Inflammatory macrophage treated with lipopolysaccharide for 4 hours (primary cell): ENCODE measurements around the gene TH.
A peak's percentile ranks its signal among the peaks of the same experiment; 100 is the strongest.

Source experiments
- DNase-seq: peaks from one replicate; pipeline ENCODE4 v3.0.0-alpha.2; 2020

The TH gene

DNA sequence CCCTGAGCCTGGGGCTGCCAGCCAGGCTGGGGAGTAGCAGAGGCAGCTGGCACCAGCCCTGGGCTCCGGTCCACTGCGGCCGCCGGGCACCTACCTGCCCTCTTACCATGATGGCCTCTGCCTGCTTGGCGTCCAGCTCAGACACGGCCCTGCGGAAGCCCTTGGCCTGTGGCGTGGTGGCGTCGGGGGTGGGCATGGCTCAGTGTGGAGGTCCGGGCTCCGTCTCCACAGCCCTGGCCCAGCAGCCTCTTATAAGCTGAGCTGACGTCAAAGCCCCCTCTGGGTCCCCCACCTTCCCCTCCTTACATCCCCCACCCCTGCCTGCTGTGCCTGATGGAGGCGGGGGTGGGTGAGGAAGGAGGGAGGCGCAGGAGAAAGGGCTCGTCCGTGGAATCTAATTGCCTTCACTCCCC lies at the start of gene TH:
Gene TH, minus strand, starts transcription at position 225 of the 413 bp plus-strand sequence. Its CDS starts 29 bp downstream, at position 196.
- no peak for DNase-seq

DNA sequence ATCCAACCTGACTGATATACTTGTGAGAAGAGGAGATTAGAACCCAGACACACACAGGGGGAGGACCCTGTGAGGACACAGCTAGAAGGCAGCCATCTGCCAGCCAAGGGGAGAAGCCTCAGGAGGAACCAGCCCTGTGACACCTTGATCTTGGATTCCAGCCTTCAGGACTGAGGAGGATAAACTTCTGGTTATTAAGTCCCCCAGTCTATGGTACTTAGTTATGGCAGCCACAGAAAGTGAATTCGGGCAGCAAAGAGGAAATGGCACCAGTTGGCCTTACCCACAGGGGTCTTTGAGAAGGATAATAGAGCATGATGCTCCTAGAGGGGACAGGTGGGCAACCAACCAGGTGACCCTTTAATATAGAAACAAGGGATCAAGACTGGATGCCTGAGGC lies 49.4 kb upstream of the TH start:
- no peak for DNase-seq

DNA sequence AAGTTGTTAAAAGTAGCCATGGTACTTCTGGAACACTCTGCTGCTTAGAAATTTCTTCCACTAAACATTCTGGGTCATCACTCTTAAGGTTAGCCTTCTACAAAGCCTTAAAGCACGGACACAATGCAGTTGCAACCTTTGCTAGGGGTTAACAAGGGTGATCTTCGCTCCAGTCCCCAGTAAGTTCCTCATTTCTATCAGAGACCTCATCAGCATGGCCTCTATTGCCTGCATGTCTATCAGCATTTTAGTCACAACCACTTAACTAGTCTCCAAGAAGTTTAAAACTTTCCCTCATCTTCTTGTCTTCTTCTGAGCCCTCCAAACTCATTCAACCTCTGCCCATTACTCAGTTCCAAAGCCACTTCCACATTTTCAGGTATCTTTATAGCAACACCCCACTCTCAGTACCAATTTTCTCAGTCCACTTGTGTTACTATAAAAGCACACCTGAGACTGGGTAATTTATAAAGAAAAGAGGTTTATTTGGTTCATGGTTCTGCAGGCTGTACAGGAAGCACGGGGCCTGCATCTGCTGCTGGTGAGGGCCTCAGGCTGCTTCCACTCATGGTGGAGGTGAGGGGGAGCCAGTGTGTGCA lies 48.7 kb upstream of the TH start:
- DNase-seq, result peak; percentile 6

GRCh38 chr11:2219318-2220017 lies 47.9 kb upstream of the TH start:
- no peak for DNase-seq

DNA sequence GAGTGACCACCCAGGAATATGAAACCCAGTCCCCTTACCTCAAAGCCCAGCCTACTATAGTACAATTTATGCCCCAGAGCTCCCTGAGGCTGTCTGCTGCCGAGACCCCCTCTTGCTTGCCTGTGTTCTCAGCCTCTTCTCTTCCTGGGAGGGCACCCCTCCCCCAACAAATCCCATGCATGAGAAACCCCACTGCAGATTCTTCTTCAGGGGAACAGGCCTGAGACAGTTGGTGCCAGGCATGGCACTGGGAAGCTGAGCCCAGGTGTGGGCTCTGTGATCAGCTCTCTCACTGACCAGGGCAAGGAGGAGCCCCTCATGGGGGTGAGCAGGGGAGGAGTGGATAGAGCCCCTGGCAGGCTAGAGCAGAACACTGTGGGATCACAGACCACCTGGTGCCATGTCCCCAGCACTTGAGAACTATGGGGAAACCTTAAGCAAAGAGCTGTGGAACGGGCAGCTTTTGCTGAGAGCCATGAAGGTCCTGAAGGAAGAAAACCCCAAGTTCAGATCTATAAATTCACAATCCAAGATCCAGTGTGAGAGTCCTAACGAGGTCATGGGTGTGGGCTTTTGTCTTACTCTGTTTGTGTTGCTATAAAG lies 46.5 kb upstream of the TH start:
- no peak for DNase-seq

DNA sequence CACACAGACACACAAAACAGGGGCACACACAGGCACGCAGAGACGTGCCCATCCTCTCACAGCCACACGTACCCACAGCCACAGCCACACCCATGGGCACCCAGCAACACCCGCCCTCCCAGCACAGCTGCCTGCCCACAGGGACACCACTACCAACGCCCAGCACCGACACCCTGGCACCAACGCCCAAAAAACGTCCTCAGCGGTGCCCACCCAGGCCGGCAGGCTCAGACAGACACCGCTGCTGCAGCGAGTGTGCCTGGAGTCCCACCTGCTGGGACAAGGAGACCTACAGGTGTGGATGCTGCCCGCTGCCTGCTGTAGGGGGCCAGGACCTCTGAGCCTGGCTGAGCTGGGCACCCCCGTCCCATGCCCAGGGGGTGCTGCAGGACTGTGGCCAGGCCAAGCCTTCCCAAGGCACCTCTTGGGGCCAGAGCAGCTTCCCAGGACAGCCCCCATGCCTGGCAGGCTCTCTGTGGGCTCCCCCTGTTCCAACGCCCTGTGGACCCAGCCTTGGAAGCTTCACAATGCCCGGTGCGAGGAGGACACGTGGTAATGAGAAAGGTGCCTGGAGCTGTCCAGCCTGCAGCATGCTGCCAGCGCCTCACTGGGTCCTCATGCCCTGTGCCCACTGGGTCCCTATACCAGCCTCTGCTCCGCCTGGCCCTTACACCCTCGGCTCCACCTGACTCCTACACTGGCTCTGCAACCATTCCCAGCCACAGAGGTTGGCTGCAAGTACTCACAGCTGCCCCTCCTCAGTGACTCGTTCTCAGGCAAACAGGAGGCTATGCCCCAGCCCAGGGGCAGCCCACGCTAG lies 45.8 kb upstream of the TH start:
- no peak for DNase-seq

- DNase-seq, result no peak
Measured at GRCh38 chr11:2216400-2217064, 44.9 kb upstream of the TH start.

DNA sequence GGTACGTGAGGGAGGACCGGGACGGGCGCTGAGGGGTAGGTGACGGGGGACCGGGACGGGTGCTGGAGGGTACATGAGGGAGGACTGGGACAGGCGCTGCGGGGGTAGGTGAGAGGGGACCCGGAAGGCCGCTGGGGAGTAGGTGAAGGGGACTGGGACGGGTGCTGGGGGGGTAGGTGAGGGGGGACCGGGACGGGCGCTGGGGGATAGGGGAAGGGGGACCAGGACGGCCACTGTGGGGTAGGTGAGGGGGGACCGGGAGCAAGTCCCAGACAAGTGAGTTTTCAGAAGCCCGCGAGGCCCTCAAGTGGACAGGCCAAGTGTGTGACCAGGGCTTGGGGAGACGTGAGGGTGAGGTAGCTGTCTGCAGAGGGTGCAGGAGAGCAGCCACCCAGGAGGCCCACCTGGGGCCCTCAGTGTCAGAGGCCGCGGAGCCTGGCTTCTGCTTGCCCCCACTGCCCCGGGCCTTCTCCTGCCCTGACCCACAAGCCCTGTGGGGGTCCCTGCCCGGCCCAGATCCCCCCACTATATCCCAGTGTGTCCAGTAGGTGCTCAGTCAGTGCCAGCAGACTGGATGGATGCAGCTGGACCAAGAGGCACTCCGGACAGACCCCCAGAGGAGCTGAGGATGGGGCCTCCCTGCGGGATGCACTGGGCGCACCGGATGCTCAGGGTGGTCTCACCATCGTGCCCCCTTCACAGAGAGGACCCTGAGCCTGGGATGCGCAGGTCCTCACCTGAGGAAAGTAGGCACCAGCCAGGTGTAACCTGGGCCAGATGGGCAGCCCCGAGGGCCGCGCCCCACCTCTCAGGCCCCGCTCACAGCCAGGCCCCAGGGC lies 44.2 kb upstream of the TH start:
- no peak for DNase-seq

DNA sequence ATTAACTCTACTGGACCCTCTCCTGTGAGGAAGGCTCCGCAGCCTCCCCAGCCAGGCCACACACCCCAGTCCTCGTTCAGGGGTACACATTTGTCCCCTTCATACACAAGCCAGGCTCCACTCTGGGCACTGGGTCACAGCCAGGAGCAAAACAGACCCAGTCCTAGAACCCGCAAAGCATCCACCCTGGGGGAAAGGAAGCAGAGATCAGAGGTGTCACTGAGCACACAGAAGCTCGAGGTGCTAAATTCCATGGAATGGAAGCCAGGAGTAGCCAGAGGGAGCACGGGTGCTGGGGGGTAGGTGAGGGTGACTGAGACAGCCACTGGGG lies 43.6 kb upstream of the TH start:
- no peak for DNase-seq

GRCh38 chr11:2214527-2215229 lies 43.1 kb upstream of the TH start:
- no peak for DNase-seq

DNA sequence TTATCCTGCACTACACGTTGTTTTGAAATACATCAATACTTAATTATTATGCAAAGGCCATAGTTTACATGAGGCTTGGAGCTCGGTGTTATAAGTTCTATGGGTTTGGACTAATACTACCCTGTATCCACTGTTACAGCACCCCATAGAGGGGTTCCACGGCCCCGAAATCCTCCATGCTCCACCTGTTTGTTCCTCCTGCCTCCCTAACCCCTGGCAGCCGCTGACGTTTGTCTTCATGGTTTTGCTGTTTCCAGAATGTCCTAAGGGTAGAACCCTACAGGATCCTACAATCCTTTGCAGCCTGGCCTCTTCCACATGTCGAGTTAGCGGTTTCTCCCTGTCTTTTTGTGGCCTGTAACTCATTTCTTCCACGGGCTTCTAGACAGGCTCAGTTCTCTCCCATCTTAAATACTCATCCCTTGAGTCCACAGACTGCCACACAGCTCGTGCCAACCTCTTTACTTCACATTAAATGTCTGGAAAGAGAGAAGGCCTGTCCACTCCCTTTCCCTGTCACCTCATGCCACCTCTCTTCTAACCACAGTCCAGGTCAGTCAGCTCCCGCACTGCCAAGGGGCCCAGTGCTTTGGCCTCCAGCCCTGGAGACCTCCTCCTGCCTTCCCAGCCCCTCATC lies 42.4 kb upstream of the TH start:
- no peak for DNase-seq

GRCh38 chr11:2213384-2213842 lies 41.8 kb upstream of the TH start:
- DNase-seq, result peak; percentile 45

DNA sequence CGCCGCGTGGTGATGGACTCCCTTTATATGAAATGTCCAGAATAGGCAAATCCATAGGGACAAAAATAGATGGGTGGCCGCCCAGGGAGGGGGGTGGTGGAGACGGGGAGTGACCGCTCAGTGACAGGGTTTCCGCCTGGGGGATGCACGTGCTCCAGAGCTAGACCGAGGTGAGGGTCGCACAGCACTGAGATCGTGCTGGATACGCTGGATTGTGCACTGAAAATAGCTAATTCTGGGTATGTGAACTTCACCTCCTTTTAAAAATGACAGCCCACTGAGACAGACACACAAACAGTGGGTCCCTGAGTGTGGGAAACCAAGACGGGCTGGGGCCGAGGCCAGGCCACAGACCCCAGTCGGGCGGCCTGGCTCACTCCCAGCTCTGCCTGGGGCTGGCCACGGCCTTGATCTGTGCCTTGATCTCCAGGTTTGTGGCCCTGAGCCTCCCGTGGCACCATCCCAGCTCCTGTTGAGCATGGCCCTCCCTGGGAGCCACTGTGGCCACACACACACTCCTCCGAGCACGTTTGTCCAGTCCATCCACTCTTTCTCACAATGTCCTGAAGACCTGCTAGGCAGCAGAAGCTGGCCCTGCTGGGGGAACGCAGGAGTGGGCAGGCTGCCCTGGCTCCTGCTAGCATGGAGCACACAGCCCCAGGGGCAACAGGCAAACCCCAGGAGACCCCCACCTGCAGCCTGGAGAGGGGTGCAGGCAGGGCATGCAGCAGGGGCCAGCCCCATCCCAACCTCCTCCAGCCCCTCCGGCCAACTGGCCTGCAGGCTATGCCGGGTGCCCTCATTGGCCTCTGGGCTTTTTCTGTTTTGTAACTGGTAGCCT lies 41.0 kb upstream of the TH start:
- no peak for DNase-seq

- DNase-seq, result no peak
Measured at GRCh38 chr11:2211113-2211971, 39.7 kb upstream of the TH start.

GRCh38 chr11:2210366-2211112 lies 38.9 kb upstream of the TH start:
- DNase-seq, result no peak

- DNase-seq, result no peak
Measured at GRCh38 chr11:2209900-2210321, 38.3 kb upstream of the TH start.

- no peak for DNase-seq
Measured at GRCh38 chr11:2209370-2209801, 37.8 kb upstream of the TH start.
